ENCODE data around the gene TNIK. TPM values are rescaled to one million over a fixed set of nuclear protein-coding genes. Genes with fewer than 3 reads are reported as not detected.

TNIK gene
- total RNA-seq, 4 donors from 2014 or later = 1.5 to 20.3 (median 7.7) TPM

DNA sequence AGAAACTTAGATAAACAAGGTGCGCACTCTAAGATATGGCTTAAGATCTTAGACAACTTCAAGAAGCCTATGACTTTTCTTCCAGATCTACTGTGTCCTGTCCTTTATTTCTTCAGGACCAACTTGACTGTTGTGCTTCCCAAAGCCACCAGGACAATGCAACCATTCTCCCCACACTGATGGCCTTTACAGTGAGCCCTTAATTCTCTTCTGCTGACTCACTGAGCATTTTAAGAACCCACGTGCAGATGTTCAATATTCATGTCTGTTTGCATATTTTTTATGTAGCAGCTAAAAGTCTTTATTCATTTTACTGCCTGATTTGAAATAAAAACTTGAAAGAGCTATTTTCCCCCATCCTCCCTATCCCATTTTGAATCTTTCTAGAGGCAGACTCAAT, 330.4 kb downstream of the TNIK start:
- TF ChIP-seq POLR2A (IDR thresholded peaks at IDR 0.05) = no peak
- H3K27ac ChIP-seq = no peak overlapping the region
- intact Hi-C loops (cut with DNase I; ENCODE audit: low total_unique reads) = no loop called here
- DNase-seq = no peak
- no peaks in the 10 kb centered on the region for H3K4me1 ChIP-seq
- no peaks in the 10 kb centered on the region for H3K27me3 ChIP-seq
- no peaks in the 10 kb centered on the region for H3K36me3 ChIP-seq
- no peak overlapping the region for H3K4me3 ChIP-seq
- H3K9me3 ChIP-seq = no peaks in the 10 kb centered on the region

DNA sequence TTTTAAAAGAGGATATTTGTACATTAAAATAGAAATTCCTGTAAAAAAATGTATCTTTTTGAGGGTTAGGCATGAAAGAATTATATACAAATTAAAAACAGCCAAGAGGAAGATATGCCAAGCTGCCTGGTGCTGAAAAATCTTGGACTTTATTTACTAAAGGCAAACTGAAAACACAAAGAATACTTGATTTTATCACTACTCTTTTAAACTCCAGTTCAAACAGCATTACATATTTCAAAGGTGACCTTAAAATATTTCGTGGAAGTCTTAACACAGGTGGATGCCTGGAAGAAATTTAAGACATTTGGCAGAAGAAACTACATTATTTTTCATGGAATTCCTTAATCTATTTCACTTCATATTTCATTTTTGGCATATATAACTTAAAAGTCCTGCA, 332.6 kb downstream of the TNIK start:
- no peak overlapping the region for H3K4me3 ChIP-seq
- H3K9me3 ChIP-seq = no peaks in the 10 kb centered on the region
- intact Hi-C loops (cut with DNase I; ENCODE audit: low total_unique reads) = no loop called here
- H3K4me1 ChIP-seq = no peaks in the 10 kb centered on the region
- H3K36me3 ChIP-seq = no peaks in the 10 kb centered on the region
- no peak for TF ChIP-seq POLR2A (IDR thresholded peaks at IDR 0.05)
- TF ChIP-seq, protein P1, sequence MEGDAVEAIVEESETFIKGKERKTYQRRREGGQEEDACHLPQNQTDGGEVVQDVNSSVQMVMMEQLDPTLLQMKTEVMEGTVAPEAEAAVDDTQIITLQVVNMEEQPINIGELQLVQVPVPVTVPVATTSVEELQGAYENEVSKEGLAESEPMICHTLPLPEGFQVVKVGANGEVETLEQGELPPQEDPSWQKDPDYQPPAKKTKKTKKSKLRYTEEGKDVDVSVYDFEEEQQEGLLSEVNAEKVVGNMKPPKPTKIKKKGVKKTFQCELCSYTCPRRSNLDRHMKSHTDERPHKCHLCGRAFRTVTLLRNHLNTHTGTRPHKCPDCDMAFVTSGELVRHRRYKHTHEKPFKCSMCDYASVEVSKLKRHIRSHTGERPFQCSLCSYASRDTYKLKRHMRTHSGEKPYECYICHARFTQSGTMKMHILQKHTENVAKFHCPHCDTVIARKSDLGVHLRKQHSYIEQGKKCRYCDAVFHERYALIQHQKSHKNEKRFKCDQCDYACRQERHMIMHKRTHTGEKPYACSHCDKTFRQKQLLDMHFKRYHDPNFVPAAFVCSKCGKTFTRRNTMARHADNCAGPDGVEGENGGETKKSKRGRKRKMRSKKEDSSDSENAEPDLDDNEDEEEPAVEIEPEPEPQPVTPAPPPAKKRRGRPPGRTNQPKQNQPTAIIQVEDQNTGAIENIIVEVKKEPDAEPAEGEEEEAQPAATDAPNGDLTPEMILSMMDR (IDR thresholded peaks at IDR 0.05) = no peak
- H3K27me3 ChIP-seq = no peaks in the 10 kb centered on the region
- no peak for DNase-seq
- H3K27ac ChIP-seq = no peak overlapping the region

DNA sequence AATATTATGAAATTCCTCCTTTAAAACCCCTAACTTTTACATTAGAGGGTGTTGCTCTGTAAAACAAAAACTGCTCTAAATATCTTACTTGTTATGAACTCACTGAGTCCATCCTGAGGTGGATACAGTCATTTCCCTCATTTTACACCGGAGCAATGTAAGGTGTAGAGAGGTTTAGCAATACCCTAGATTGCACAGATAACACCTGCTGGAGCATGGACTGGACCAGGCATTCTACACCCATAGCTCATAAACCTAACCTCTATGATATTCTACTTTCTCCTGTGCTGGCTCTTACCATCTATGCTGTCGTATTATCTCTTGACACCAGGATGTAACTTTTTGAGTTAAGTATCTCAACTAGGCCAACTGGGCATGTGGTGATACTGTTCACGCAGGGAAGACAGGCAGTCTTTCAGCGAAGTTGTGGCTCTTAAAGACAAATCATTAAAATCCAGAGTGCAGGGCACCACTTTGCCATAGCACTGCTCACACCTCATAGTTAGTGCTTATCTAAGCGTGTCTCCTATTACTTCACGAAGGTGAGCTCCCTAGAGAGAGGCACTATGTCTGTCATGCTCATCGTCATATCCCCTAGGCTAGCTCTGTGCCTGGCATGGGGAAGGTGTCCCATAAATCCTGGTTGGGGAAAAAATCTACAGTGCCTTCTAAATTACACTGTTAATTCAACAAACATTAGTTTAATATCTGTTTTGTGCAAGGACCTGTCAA, 333.6 kb downstream of the TNIK start:
- DNase-seq = no peak
- intact Hi-C loops (cut with DNase I; ENCODE audit: low total_unique reads) = no loop called here
- Histone ChIP-seq H3K4me1 (no peaks in the 10 kb centered on the region), H3K27ac (no peak overlapping the region), H3K36me3 (no peaks in the 10 kb centered on the region), H3K4me3 (no peak overlapping the region), H3K27me3 (no peaks in the 10 kb centered on the region), H3K9me3 (no peaks in the 10 kb centered on the region)
- no peak for TF ChIP-seq POLR2A (IDR thresholded peaks at IDR 0.05)
- TF ChIP-seq, protein P1 (IDR thresholded peaks at IDR 0.05) = no peak

DNA sequence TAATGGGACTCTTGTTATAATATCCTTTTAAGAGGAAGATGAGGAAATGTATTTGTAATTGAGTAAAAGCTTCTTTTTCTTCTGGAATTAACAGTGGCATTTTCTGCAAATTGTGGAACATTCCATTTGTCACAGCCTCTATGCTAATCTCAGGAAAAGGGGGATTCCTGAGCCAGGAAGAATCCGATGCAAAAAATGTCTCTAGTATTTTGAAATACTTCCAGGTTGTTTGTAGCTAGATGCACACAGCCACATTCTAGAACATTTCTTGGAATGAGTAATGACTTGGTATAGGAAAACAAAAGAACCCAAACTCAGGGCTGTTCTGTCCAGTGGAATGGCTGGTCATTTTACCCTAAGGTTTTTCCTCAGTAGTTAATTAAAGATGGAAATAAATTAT, 335.2 kb downstream of the TNIK start:
- Histone ChIP-seq H3K36me3 (no peaks in the 10 kb centered on the region), H3K27ac (no peak overlapping the region), H3K4me1 (no peaks in the 10 kb centered on the region), H3K4me3 (no peak overlapping the region), H3K27me3 (no peaks in the 10 kb centered on the region), H3K9me3 (no peaks in the 10 kb centered on the region)
- no peak for DNase-seq
- TF ChIP-seq POLR2A (IDR thresholded peaks at IDR 0.05) = no peak
- TF ChIP-seq, protein P1 (IDR thresholded peaks at IDR 0.05) = no peak
- intact Hi-C loops (cut with DNase I; ENCODE audit: low total_unique reads) = no loop called here

DNA sequence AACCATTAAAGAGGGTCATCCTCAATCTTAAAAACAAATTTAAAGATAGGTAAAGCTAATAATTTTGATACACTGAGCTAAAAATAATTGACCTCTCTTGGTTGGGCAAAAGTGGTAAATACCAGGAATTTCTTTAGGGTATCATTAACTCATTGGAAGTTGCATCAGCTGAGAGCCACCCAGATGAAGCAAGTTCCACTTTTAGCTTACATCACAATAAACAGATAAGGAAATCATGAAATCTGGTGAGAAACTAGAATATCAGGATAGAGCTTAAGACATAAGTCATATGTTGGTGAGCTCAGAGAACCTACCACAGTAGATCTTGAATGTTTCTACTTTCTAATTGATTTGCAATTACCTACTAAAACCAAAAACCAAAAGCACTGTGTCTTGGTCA, 336.3 kb downstream of the TNIK start:
- no peak for TF ChIP-seq POLR2A (IDR thresholded peaks at IDR 0.05)
- TF ChIP-seq, protein P1 (IDR thresholded peaks at IDR 0.05) = no peak
- no peaks in the 10 kb centered on the region for H3K36me3 ChIP-seq

More for the DNA sequence above, 336.3 kb downstream of the TNIK start:
- Histone ChIP-seq H3K27me3 (no peaks in the 10 kb centered on the region), H3K27ac (no peak overlapping the region), H3K4me3 (no peak overlapping the region), H3K4me1 (no peaks in the 10 kb centered on the region), H3K9me3 (no peaks in the 10 kb centered on the region)
- no peak for DNase-seq
- intact Hi-C loops (cut with DNase I; ENCODE audit: low total_unique reads) = no loop called here

All from uterus (tissue), 4 donors.